ENCODE data around the gene BPTF.
"Not testable (repeated sequence)": the region's sequence is repeated elsewhere in the genome, so short reads cannot be mapped to it uniquely, and the experiment has no call there.

The BPTF gene

DNA sequence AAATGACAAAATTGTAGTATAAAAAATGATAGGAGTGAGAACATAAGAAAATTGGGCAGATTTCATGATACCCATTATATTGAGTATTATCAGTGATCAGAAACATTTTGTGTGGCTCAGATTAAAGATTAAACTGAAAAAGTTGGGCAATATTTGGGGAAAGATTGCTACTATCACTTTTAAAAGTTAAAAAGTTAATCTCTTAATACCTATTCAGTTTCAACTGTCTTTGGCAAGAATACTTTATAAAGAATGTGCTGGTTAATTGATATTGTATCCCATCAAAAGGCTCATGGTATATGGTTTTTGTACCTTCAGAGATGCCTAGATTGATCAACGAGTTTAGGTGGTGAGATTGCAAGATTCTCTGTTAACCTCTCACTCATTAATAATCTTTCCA lies 55.8 kb downstream of the BPTF start:
- no peak for DNase-seq (ENCODE audit: low read depth)

DNA sequence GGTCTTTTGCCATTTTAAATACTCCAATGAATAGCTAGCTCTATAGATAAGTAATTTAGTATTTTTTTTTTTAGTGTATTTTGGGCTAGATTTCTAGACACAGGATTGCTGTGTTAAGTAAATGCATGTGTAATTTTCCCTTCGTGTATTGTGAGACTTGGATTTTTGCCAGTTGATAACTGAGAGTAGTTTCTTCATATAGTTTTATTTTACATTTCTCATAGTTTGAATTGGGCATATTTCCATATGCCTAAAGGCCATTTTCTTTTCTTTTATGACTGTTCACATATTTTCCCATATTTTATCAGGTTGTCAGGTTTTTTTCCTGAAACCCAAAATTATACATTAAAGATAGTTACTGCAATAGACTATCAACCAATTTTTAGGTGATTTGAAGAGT lies 59.4 kb downstream of the BPTF start:
- DNase-seq (ENCODE audit: low read depth), result no peak

DNA sequence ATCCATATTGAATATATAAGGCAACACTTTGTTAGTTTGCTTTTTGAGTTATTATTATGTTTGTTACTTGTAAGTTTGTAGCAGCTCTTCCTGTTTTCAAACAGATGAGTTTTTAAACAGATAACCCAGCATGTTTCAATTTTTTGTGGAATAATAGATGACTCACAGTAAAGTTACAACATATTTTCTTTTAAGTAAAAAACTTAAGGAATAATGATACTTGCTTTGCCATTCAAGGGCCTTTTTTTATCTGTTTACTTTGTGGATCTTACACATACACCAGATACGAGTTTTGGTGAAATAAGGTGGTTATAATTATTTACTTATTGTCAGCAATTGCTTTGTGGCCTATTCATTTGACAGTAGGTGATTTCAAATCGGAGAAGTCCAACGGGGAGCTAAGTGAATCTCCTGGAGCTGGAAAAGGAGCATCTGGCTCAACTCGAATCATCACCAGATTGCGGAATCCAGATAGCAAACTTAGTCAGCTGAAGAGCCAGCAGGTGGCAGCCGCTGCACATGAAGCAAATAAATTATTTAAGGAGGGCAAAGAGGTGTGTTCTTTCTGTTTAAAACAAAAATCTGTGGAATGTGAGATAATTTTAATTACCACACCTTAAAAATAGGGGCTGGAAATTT lies 66.3 kb downstream of the BPTF start:
- DNase-seq (ENCODE audit: low read depth), result peak; percentile 14

DNA sequence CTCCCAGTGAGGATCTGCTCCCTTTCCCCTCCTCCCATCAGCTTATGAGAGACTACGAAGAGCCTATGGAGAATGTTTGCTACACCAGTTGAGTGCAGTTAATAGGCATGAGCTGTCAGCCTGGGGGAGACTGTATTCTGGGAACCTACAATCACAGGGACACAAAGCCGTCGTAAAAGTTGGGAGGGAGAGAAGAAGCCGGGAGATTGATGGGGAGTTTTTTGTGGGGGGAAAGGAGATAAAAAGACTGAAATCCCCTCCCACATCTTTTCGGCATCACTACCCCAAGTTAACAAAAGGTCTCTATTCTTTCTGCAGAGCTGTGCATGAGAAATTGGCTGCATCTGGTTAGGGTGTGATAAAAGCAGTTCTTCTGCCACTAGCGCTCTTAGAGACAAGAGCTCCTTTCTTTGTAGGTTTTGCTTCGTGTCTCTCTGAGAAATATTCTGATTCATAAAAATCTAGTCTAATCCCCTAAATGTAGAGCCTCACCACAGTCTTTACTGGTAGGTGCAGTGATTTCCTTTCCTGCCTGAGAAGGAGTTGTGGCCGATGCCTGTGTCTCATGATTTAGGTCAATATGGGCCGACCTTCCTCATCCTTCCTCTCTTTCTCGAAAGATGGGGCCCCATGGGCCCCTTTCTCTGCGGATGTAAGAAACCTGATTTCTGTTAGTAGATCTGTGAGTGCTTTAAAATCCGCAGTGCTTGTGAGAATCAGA lies 77.4 kb downstream of the BPTF start:
- DNase-seq (ENCODE audit: low read depth), result no peak

DNA sequence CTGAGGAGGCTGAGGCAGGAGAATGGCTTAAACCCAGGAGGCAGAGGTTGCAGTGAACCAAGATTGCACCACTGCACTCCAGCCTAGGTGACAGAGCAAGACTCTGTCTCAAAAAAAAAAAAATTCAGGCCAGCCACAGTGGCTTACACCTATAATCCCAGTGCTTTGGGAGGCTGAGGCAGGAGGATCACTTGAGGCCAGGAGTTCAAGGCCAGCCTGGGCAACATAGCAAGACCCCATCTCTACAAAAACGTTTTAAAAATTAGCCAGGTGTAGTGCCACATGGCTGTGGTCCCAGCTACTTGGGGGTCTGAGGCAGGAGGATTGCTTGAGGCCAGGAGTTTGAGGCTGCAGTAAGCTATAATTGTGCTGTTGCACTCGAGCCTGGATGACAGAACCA lies 80.0 kb downstream of the BPTF start:
- DNase-seq (ENCODE audit: low read depth), result not testable (repeated sequence)

DNA sequence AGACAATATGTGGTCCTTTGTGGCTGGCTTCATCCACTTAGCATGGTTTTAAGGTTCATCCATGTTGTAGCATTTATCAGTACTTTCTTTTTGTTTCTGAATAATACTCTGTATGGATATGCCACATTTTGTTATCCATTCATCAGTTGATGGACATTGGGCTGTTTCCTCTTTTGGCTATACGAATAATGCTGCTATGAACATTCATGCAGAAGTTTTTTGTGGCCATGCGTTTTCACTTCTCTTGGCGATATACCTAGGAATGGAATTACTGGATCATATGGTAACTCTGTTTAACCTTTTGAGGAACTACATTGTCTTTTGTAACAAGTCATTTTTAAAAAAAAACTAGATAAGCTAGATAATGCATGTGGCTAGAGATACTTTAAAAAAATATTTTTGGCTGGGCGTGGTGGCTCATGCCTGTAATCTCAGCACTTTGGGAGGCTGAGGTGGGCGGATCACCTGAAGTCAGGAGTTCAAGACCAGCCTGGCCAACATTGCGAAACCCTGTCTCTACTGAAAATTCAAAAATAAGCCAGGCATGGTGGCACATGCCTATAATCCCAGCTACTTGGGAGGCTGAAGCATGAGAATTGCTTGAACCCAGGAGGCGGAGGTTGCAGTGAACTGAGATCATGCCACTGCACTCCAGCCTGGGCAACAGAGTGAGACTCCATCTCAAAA lies 85.0 kb downstream of the BPTF start:
- DNase-seq (ENCODE audit: low read depth), result not testable (repeated sequence)

DNA sequence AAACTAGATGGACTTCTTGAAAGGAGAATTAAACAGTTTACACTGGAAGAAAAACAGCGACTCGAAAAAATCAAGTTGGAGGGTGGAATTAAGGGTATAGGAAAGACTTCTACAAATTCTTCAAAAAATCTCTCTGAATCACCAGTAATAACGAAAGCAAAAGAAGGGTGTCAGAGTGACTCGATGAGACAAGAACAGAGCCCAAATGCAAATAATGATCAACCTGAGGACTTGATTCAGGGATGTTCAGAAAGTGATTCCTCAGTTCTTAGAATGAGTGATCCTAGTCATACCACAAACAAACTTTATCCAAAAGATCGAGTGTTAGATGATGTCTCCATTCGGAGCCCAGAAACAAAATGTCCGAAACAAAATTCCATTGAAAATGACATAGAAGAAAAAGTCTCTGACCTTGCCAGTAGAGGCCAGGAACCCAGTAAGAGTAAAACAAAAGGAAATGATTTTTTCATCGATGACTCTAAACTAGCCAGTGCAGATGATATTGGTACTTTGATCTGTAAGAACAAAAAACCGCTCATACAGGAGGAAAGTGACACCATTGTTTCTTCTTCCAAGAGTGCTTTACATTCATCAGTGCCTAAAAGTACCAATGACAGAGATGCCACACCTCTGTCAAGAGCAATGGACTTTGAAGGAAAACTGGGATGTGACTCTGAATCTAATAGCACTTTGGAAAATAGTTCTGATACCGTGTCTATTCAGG lies 85.9 kb downstream of the BPTF start:
- no peak for DNase-seq (ENCODE audit: low read depth)

DNA sequence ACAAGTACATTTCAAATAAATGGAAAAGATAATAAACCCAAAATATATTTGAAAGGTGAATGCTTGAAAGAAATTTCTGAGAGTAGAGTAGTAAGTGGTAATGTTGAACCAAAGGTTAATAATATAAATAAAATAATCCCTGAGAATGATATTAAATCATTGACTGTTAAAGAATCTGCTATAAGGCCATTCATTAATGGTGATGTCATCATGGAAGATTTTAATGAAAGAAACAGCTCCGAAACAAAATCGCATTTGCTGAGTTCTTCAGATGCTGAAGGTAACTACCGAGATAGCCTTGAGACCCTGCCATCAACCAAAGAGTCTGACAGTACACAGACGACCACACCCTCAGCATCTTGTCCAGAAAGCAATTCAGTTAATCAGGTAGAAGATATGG lies 86.8 kb downstream of the BPTF start:
- DNase-seq (ENCODE audit: low read depth), result no peak

DNA sequence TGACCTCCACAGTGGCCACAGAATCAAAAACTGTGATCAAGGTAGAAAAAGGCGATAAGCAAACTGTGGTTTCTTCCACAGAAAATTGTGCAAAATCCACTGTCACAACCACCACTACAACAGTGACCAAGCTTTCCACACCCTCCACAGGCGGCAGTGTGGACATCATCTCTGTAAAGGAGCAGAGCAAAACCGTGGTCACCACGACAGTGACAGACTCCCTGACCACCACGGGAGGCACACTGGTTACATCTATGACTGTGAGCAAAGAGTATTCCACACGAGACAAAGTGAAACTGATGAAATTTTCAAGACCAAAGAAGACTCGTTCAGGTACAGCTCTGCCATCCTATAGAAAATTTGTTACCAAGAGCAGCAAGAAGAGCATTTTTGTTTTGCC lies 87.4 kb downstream of the BPTF start:
- DNase-seq (ENCODE audit: low read depth), result no peak

DNA sequence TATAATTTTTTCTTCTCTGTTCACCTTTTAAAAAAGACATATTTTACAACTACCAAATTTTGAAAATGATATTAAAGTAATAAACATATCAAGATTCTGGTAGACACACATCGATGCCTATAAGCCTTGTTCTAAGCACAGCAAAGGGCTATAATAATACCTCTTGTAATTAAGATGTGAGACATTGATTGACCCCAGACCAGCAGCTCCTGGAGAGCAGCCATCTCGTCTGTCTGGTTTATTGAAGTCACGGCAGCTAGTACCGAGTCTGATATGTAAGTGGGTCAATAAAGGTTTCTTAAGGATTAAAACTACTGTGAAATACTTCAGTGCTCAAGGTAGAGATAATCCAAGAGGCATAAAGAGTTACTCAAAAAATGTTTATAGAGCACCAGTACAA lies 94.9 kb downstream of the BPTF start:
- no peak for DNase-seq (ENCODE audit: low read depth)

DNA sequence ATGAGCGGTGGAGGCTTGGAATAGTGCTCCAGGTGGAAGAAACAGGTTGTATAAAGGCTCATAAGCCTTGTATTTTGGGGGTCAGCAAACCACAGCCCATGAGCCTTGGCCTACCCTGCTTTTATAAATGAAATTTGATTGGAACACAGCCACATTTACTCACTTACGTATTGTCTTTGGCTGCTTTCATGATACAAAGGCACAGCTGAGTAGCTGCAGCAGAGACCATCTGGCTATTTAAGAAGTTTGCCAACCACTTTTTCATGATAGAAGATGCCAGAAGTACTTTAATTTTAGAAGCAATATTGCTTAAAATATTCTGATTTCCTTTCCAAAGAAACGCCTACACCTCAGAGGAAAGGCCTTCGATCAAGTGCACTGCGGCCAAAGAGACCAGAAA lies 97.2 kb downstream of the BPTF start:
- no peak for DNase-seq (ENCODE audit: low read depth)

DNA sequence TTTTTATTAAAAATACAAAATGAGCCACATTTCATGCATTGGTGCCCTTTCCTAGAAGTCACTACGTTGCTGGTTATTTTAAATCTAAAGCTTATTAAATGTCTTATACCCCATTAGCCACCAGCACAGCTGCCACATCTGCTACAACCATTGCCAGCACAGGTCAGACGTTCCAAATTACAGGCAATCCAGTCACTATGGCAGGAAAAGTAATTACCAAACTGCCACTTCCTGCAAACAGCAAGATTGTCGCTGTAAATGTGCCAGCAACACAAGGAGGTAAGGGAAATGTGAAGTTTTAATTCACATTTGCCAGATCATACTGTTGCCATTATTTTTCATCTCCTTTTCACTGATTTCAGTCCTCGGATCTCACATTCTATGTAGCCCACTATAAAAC lies 103.5 kb downstream of the BPTF start:
- not testable (repeated sequence) for DNase-seq (ENCODE audit: low read depth)

DNA sequence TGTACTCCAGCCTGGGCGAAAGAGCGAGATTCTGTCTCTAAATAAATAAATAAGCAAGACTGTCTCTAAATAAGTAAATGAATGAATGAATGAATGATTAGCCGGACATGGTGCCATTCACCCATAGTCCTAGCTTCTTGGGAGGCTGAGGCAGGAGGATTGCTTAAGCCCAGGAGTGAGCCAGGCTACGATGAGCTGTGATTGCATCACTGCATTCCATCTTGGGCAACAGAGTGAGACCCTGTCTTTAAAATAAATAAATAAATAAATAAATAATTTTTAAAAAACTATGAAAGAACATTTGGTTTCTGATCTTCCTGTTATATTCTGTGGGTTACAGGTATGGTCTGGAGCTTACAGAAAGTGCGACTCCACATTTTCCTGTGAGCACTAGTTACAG lies 105.9 kb downstream of the BPTF start:
- no peak for DNase-seq (ENCODE audit: low read depth)

DNA sequence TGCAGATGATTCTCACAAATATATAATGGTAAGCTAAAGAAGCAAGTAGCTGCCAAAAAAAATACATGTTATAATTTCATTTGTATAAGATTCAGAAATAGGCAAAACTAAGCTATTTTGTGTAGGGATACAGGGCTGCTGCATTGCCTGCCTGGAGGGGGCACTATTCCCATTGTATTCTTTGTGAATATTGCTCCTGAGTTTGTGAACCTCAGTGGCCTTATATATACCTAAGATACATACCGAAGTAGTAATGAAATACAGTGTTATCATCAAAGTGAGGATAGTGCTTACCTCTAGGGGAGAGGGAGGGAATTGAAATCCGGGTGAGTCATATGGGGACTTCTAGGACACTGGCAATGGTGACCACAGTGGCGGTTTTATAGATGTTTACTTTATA lies 117.5 kb downstream of the BPTF start:
- no peak for DNase-seq (ENCODE audit: low read depth)

DNA sequence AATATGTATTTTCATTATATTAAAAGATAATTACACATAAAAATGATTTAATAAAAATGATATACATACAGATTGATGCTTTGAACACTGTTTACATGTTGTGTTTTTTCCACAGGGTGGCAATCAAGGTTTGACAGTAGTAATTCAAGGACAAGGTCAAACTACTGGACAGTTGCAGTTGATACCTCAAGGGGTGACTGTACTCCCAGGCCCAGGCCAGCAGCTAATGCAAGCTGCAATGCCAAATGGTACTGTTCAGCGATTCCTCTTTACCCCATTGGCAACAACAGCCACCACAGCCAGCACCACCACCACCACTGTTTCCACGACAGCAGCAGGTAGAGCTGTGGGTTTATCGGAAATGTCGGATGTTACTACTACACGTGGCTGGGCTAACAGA lies 118.7 kb downstream of the BPTF start:
- DNase-seq (ENCODE audit: low read depth), result no peak

DNA sequence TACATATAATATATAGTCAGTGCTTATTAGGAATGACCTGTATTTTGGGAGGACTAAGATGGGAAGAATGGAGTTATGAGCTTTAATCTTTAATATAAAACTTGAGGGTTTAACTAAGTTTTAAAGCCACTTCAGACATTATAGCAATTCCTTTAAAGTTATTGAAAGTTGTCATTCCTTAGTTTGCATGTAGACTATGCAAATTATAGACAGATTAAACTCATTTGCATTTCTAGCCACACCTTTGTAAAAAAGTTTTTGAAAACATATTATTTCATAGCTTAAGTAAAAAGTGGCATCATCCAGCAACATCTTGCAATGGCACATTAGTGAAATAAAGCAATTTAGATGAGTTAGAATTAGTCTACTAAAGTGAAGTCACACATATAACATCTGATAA lies 121.2 kb downstream of the BPTF start:
- no peak for DNase-seq (ENCODE audit: low read depth)

DNA sequence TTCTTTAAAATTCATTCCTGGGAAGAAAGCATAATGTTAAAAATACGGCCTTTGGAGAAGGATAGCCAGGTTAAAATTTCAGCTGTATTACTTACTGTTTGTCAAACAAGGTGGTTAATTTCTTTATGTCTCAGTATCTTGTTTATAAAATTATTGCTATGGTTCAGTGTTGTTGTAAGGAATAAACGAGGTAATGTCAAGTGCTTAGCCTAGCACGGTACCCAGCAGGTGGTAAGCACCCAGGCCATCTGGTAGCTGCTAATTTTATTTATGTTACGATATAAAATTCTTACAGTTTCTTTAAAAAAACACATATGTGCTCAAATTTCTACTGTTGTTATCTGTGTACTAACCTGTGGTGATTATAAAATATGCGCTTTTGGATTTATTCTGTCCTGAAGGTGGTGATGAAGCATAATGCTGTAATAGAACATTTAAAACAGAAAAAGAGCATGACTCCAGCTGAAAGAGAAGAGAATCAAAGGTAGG lies 122.1 kb downstream of the BPTF start:
- no peak for DNase-seq (ENCODE audit: low read depth)

DNA sequence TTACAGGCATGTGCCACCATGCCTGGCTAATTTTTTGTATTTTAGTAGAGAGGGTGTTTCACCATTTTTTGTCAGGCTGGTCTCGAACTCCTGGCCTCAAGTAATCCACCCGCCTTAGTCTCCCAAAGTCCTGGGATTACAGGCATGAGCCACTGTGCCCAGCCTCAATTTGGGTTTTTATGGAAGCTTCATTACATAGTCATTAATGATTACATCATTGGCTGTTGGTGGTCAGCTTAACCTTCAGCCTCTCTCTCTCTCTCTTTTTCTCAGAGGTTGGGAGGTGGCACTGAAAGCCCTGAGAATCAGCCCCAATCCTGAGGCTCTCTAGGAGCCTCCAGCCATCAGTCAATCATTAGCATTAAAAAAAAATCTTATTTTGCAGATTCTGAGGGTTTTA lies 125.6 kb downstream of the BPTF start:
- DNase-seq (ENCODE audit: low read depth), result no peak

DNA sequence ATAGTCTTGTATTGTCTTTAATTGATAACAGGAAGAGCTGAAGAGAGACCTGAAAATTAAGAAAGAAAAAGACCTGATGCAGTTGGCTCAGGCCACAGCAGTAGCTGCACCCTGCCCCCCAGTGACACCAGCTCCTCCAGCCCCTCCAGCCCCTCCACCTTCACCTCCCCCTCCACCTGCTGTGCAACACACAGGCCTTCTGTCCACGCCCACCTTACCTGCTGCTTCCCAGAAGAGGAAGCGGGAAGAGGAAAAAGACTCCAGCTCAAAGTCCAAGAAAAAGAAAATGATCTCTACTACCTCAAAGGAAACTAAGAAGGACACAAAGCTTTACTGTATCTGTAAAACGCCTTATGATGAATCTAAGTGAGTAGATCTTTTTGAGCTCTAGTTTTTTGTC lies 134.2 kb downstream of the BPTF start:
- DNase-seq (ENCODE audit: low read depth), result no peak

DNA sequence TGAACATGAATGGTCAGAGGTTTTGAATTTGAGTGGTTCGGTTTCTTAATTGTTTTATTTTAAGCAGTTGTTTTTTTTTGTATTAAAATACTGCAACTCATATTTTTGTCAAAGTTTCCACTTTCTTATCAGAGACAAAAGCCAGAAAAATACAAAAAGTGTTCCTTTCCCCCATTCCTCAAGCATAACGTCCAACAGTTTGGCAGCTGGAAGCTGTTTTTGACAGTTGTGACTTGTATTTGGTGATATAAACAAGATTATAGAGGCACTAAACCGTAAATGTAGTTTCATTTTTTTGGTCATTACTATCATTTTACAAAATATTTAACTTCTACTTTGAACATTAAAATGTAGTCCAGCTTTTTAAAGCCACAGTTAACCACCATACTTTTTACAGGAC lies 135.0 kb downstream of the BPTF start:
- not testable (repeated sequence) for DNase-seq (ENCODE audit: low read depth)

DNA sequence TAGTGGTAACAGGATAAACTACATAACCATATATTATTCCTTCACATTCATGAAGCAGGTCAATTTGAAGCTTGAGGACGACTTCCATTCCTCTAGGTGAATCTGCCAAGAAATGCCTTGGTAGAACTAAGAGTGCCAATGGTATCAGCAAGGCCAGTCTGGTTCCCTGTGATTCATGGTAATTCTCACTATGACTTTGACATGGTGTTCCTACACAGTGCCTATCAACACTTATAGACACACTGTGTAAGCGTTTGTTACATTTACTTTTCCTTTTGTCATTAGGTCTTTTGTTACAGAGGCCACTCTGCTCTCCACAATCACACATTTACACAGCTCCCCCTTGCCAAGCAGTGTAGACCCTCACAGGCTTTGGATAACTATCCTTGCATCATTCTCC lies 136.9 kb downstream of the BPTF start:
- DNase-seq (ENCODE audit: low read depth), result not testable (repeated sequence)

DNA sequence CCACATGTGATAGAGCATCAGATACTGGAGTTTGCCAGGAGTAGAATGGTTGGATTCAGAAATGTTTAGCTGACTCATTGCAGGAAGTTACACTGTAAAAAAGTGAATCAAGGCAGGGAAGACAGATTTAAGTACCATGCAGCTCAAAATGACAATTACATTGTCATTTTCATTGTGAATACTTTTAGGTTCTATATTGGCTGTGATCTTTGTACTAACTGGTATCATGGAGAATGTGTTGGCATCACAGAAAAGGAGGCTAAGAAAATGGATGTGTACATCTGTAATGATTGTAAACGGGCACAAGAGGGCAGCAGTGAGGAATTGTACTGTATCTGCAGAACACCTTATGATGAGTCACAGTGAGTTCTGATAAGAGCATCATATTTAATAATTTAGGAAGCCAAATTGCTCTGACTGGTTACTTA lies 137.9 kb downstream of the BPTF start:
- DNase-seq (ENCODE audit: low read depth), result peak; percentile 3

DNA sequence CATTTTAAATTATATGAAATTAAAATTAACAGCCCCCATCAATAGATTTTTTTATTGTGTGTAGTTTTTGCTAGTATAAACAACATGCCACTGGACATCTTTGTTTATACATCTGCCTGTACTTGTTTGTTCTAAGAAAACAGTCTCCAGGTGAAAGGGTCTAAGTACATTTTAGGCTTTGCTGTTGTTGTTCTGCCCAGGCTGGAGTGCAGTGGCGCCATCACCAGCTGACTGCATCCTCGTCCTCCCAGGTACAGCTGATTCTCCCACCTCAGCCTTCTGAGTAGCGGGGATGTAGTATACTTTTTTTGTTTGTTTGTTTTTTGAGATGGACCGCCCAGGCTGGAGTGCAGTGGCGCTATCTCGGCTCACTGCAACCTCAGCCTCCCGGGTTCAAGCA lies 145.5 kb downstream of the BPTF start:
- no peak for DNase-seq (ENCODE audit: low read depth)
